ENCODE results near the gene HTR3E. TPM values are rescaled to one million over a fixed set of nuclear protein-coding genes. Genes with fewer than 3 reads are reported as not detected.
"Not testable (repeated sequence)": the region's sequence is repeated elsewhere in the genome, so short reads cannot be mapped to it uniquely, and the experiment has no call there.

Gene HTR3E, protein sequence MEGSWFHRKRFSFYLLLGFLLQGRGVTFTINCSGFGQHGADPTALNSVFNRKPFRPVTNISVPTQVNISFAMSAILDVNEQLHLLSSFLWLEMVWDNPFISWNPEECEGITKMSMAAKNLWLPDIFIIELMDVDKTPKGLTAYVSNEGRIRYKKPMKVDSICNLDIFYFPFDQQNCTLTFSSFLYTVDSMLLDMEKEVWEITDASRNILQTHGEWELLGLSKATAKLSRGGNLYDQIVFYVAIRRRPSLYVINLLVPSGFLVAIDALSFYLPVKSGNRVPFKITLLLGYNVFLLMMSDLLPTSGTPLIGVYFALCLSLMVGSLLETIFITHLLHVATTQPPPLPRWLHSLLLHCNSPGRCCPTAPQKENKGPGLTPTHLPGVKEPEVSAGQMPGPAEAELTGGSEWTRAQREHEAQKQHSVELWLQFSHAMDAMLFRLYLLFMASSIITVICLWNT
- not detected for total RNA-seq
- long read RNA-seq = 0 reads

- intact Hi-C loops (cut with micrococcal nuclease) = no loop called here
- no peak for ATAC-seq
Observed at GRCh38 chr3:184096811-184097383, at the start of gene HTR3E. Gene HTR3E (plus strand): TSS chr3:184097064. CDS start chr3:184097530, 466 bp downstream.

DNA sequence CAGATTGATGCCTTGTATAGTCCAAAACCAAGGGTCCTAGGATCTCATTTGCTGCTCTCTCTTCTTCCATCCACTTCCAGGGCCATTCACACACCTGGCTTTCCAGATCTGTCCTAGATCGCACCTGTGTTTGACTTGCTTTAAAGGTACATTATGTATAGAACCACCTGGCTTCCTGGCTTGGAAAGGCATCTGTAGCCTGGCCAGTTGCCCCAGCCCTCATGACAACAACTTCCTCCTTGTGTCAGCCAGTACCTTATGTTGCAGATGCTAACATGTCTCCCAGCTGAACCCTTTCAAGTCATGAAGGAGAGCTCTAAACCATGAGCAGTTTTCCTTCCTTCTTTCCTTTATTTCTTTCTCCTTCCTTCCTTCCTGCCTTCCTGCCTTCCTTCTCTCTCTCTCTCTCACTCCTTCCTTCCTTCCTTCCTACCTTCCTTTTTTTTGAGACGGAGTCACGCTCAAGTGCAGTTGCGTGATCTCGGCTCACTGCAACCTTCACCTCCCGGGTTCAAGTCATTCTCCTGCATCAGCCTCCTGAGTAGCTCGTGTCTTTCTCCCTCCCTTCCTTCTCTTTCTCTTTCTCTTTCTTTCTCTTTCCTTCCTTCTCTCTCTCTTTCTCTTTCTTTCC lies 46.5 kb upstream of the HTR3E start:
- intact Hi-C loops (cut with micrococcal nuclease) = no loop called here
- ATAC-seq (no peak), DNase-seq (no peak)

More at GRCh38 chr3:184096811-184097383, at the start of gene HTR3E:
- no peak for DNase-seq

- intact Hi-C loops (cut with micrococcal nuclease) = no loop called here
- no peak for DNase-seq
- ATAC-seq = no peak
Observed at GRCh38 chr3:184052767-184053166, 44.1 kb upstream of the HTR3E start, which contains the start of gene HTR3C. Gene HTR3C (plus strand): TSS chr3:184053047. CDS start chr3:184053081, 34 bp downstream.

DNA sequence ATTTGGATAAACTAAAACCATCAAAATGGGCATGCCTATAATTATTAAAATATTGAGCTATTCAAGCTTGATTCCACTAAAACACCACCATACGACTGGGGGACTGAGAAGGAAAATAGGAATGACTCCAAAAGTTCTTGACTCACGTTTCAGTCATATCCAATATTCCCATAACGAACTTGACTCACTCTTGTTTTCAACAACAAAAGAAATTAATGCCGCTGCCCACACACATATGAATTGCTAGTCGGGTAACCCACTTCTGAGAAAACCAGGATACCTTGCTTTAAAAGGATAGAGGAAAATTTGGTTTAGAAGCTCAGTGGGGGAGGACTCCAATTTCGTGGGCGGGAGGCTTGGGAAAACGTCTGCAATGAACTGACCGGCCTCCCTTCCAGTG lies 38.8 kb upstream of the HTR3E start:
- intact Hi-C loops (cut with micrococcal nuclease) = no loop called here

GRCh38 chr3:184059424-184059823 lies 37.4 kb upstream of the HTR3E start:
- ATAC-seq (no peak), DNase-seq (no peak)
- intact Hi-C loops (cut with micrococcal nuclease) = no loop called here

More for the DNA sequence above, 38.8 kb upstream of the HTR3E start:
- DNase-seq = no peak
- no peak for ATAC-seq

GRCh38 chr3:184062637-184063036 lies 34.2 kb upstream of the HTR3E start:
- ATAC-seq (no peak), DNase-seq (no peak)
- intact Hi-C loops (cut with micrococcal nuclease) = no loop called here

- intact Hi-C loops (cut with micrococcal nuclease) = no loop called here
- DNase-seq = no peak
- ATAC-seq = no peak
Observed at GRCh38 chr3:184066211-184066610, 30.7 kb upstream of the HTR3E start.

DNA sequence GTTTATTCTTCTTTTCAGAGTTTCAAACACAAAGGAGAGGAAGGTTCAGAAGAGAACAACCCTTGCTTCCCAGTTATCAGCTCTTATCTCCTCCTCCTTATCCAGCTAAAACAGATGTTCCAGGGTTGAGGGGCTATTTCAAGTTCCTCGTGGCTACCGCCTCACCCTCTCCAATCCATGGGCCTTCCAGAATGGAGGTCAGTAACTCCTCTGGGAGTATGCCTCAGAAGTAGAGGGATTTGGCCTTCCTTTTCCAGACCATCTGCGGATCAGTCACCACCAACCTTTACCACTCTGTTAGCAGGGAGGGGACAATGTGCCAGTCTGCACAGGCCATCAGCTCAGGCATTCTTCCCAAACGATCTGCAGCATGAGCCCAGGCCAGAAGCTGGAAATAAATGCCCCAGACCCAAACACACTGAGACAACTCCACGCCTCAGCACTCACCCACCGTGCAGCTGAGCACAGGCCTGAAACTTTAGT lies 29.2 kb upstream of the HTR3E start:
- no peak for ATAC-seq
- intact Hi-C loops (cut with micrococcal nuclease) = no loop called here

GRCh38 chr3:184068344-184068743 lies 28.5 kb upstream of the HTR3E start:
- ATAC-seq (no peak), DNase-seq (no peak)
- intact Hi-C loops (cut with micrococcal nuclease) = no loop called here

More for the DNA sequence above, 29.2 kb upstream of the HTR3E start:
- no peak for DNase-seq

DNA sequence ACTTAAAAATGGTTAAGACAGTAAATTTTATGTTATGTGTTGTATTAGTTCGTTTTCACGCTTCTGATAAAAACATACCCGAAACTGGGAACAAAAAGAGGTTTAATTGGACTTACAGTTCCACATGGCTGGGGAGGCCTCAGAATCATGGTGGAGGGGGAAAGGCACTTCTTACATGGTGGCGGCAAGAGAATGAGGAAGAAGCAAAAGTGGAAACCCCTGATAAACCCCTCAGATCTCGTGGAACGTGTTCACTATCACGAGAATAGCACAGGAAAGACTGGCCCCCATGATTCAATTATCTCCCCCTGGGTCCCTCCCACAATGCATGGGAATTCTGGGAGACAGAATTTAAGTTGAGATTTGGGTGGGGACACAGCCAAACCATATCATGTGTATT lies 25.7 kb upstream of the HTR3E start:
- DNase-seq; ATAC-seq; intact Hi-C loops (cut with micrococcal nuclease): not testable (repeated sequence)

GRCh38 chr3:184073621-184074020 lies 23.2 kb upstream of the HTR3E start:
- DNase-seq = no peak
- intact Hi-C loops (cut with micrococcal nuclease) = no loop called here
- ATAC-seq = no peak

DNA sequence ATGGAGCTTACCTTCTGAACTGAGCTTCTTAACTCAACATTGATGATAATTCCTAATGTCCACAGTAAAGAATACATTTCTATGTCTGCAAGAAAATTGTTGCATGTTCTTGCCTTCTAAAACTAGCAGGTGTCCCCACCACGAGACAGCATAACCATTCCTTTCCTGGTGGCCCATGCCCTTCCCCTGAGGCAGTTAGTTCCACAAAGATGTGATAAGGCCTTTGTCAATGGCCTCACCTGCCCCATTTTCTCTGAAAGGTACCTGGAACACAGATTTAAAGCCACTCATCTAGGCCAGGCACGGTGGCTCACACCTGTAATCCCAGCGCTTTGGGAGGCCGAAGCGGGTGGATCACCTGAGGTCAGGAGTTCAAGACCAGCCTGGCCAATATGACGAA lies 21.0 kb upstream of the HTR3E start:
- intact Hi-C loops (cut with micrococcal nuclease) = no loop called here
- no peak for ATAC-seq

DNA sequence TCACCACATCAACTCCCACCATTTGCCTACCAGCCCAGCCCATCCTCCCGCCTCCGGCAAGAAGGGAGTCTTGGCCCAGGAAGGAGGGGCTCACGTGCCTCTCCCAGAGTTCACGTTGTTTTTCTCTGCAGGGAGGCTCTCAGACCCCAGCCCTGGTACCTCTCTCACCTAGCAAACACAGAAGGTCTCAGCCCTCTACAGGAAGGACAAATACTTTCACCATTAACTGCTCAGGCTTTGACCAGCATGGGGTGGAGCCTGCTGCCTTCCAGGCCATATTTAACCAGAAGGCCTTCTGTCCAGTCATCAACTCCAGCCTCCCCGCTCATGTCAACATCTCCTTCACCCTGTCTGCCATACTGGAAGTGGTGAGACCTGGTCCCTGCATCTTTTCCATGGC lies 19.0 kb upstream of the HTR3E start:
- ATAC-seq (no peak), DNase-seq (no peak)
- intact Hi-C loops (cut with micrococcal nuclease) = no loop called here

More for the DNA sequence above, 21.0 kb upstream of the HTR3E start:
- DNase-seq = no peak

DNA sequence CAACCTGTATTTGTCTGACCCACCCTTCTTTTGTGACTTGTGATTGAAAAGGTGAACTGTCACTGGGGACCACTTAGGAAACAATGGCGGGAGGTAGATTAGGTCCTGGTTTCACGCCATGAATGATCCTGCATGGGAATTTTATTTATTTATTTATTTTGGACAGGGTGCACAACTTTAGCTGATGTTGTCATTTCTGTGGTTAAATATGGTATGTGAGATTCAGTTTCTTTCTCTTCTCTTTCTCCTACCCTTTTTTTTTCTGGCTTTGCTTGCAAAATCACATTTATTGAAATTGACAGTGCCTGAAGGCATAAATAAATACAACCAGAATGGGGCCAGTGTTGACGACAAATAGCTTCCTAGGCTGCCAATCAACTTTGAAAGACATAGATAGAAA lies 18.0 kb upstream of the HTR3E start:
- DNase-seq (no peak), ATAC-seq (no peak)
- intact Hi-C loops (cut with micrococcal nuclease) = no loop called here

DNA sequence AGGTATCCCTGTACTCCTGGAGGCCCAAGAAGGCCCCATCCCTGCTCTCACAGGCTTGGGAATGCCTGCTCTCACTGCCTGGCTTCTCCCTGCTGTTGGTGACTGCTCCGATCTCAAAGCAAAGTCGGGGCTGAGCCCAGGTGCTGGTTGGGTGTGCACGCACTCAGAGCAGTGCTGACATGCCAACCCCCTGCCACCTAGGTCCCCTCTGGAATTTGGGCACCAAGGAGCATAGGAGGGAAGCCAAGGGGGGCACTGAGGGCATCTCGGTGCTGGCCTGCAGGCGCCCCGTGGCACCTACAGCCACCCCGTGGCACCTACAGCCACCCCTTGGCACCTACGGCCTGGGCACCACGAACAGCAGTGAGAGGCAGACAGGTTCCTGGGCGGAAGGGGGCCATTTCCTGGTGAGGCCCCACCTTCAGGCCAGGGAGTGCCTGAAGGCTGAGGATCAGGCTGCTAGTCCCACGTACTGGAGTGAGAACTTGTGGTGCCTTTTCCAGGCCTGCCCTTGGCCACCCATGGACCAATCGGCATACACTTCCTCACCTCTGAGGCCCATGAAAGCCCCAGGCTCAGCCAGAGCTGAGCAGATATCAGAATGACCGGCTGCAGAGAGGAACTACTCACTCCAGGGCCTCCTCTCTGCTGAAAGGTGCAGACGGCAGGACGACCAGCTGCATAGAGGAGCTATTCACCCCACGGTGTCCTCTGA lies 15.6 kb upstream of the HTR3E start:
- DNase-seq = no peak
- no peak for ATAC-seq
- intact Hi-C loops (cut with micrococcal nuclease) = no loop called here

DNA sequence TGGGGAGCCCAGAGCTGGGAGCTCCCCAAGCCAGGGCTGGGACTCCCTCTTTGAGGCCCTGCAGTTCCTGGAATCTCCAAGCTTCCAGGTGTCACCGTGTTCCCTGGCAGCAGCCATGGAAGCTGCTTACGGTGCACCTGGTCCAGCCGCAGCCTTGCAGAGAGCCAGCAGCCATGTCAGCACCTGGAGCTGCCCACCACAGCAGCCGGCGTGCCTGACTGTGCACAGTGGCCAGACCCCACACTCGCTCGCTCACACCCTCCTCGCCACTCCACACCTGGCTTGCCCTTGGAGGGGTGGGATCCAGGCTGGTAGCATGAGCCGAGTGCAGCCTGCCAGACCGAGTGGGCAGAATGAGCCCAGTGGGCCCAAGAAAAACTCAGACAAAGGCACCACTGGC lies 14.8 kb upstream of the HTR3E start:
- DNase-seq (no peak), ATAC-seq (no peak)
- intact Hi-C loops (cut with micrococcal nuclease) = no loop called here

DNA sequence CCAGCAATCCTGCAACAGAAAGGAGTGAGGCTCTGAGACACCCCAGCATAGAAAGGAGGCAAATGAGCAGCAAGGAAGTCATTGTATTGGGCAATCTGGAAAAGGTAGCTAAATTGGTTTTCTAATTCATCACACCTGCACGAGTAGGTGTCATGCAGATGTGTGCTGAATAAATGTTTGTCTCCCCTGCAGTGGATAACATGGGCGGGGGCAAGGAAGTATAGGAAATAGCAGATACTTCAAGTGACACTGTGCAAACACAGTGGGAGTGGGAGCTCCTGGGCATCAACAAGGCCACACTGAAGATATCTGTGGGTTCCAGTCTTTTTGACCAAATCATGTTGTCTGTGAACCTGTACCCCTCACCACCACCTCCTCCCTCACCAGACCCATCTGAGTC lies 14.4 kb upstream of the HTR3E start:
- DNase-seq = no peak
- intact Hi-C loops (cut with micrococcal nuclease) = no loop called here
- ATAC-seq = no peak

DNA sequence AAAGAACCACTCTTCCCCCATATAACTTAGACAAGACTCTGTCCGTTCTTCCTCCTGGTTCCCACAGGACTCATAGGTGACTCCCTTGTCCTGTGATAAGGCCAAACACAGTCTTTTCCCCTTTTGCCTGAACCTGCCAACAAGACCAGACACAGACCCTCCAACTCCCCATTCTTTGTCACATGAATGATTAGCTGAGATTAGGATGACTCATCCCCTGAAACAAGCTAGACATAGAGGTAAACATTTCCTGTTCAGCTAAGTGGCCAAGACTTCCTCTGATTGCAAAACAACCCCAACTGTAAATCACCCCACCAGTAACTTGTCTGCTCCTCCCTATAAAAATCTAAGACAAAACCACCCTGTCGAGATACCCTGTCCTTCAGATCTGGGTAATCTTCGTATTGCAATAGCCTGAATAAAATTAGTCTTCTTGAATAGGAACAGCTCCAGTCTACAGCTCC lies 11.4 kb upstream of the HTR3E start:
- intact Hi-C loops (cut with micrococcal nuclease) = no loop called here
- ATAC-seq (no peak), DNase-seq (no peak)

GRCh38 chr3:184092199-184092598 lies 4.7 kb upstream of the HTR3E start:
- DNase-seq (no peak), ATAC-seq (no peak)
- intact Hi-C loops (cut with micrococcal nuclease) = no loop called here
